ENCODE data around the gene LPP. TPM values are rescaled to one million over a fixed set of nuclear protein-coding genes. Genes with fewer than 3 reads are reported as not detected.

Gene LPP
- total RNA-seq, 4 donors from 2014 or later: 109 to 170 (median 132) TPM

- no peak for TF ChIP-seq POLR2A (IDR thresholded peaks at IDR 0.05)
- no peak for TF ChIP-seq CTCF (IDR thresholded peaks at IDR 0.05)
- H3K36me3 ChIP-seq: no peaks in the 10 kb centered on the region
- H3K4me1 ChIP-seq: peaks cover 0 to 14% (median 4%) of the 10 kb centered on the region in 4 donors
- H3K27ac ChIP-seq: peak overlapping the region; percentile 17 to 77 (median 58)
- no peaks in the 10 kb centered on the region for H3K9me3 ChIP-seq
- no peak for DNase-seq
- H3K27me3 ChIP-seq: no peaks in the 10 kb centered on the region
- no peak overlapping the region for H3K4me3 ChIP-seq
Observed at GRCh38 chr3:188390343-188390718, 236.4 kb downstream of the LPP start.

- no peak for DNase-seq
- H3K4me1 ChIP-seq: peaks cover 0 to 14% (median 4%) of the 10 kb centered on the region in 4 donors
- no peak overlapping the region for H3K4me3 ChIP-seq
- TF ChIP-seq CTCF (IDR thresholded peaks at IDR 0.05) (peak in 1 of 6 experiments; percentile 29), POLR2A (IDR thresholded peaks at IDR 0.05) (no peak)
- H3K9me3 ChIP-seq: no peaks in the 10 kb centered on the region
- no peaks in the 10 kb centered on the region for H3K36me3 ChIP-seq
- H3K27me3 ChIP-seq: no peaks in the 10 kb centered on the region
- H3K27ac ChIP-seq: peak overlapping the region in 2 of 4 donors; percentile 72 to 77
Observed at GRCh38 chr3:188390775-188391443, 237.0 kb downstream of the LPP start.

- no peak for DNase-seq
- TF ChIP-seq POLR2A (IDR thresholded peaks at IDR 0.05) (no peak), CTCF (IDR thresholded peaks at IDR 0.05) (no peak)
- Histone ChIP-seq H3K36me3 (no peaks in the 10 kb centered on the region), H3K9me3 (no peaks in the 10 kb centered on the region), H3K4me1 (peaks cover 0 to 14% (median 6%) of the 10 kb centered on the region in 4 donors), H3K27me3 (no peaks in the 10 kb centered on the region), H3K27ac (peak overlapping the region in 2 of 4 donors; percentile 72 to 77), H3K4me3 (no peak overlapping the region)
Observed at GRCh38 chr3:188391592-188391991, 237.6 kb downstream of the LPP start.

DNA sequence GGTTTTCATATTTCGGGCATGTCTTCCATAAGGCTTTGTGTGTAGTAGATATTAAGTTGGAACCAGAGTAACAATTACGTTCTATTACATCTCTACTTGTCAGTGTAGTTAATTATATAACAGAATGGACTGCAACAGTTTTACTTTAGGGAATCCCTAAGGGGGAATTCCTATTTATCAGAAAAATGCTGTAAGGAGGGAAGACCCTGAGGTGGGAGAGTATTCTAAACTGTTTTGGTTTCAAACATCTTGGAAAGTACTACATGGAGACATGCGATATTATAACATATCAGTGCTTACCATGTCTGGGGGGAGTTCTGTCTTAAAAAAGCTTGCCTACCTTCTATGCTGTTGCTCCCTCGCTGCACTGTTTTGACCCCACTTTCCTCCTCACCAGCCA, 238.1 kb downstream of the LPP start:
- Histone ChIP-seq H3K36me3 (no peaks in the 10 kb centered on the region), H3K4me3 (no peak overlapping the region), H3K27me3 (no peaks in the 10 kb centered on the region), H3K4me1 (peaks cover 0 to 18% (median 9%) of the 10 kb centered on the region in 4 donors), H3K27ac (no peak overlapping the region), H3K9me3 (no peaks in the 10 kb centered on the region)
- TF ChIP-seq CTCF (IDR thresholded peaks at IDR 0.05) (no peak), POLR2A (IDR thresholded peaks at IDR 0.05) (no peak)
- DNase-seq: no peak

DNA sequence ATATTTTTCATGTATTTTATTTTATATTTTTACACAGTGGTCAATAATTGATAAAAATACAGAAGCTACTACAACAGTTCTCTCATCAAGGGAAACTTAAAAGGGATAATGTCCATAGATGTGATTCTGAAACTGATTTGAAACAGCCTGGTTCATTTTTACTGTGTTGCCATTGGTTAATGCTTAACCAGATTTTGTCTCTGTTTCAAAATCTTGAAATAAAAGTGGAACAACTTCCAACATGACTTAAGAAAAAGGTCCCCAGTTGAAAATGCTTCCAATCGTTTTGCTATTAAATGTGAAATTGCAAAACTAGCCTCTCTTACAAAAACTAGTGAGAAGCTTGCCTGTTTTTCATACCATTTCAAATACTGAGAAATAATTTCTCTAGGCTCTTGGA, 240.7 kb downstream of the LPP start:
- no peak for TF ChIP-seq POLR2A (IDR thresholded peaks at IDR 0.05)
- no peak for TF ChIP-seq CTCF (IDR thresholded peaks at IDR 0.05)
- peaks cover 0 to 29% (median 11%) of the 10 kb centered on the region in 4 donors for H3K4me1 ChIP-seq

More for the DNA sequence above, 240.7 kb downstream of the LPP start:
- Histone ChIP-seq H3K36me3 (no peaks in the 10 kb centered on the region), H3K27me3 (no peaks in the 10 kb centered on the region), H3K9me3 (no peaks in the 10 kb centered on the region), H3K4me3 (no peak overlapping the region), H3K27ac (no peak overlapping the region)
- DNase-seq: no peak

Data from Peyer's patch (tissue), 4 donors.